HEK293 (cell line): ENCODE results near the gene ERBB2.

Experiments used
- CTCF ChIA-PET: fragments of 350-600 bp; formaldehyde crosslinking; extraction: SDS; loops from one replicate; lab custom pipeline; 2021; ENCODE audit warnings: antibody characterized with exemption; lab: Yijun Ruan, JAX
- POLR2A ChIA-PET: fragments of 300-600 bp; formaldehyde crosslinking; extraction: SDS; loops from one replicate; lab custom pipeline; 2020; ENCODE audit warnings: antibody characterized with exemption, inconsistent platforms; lab: Yijun Ruan, JAX
- H3K27ac ChIP-seq: fragments of 200-500 bp; sonication (Bioruptor generic); 2 replicates; pipeline ENCODE4 v1.5.1; 2014; ENCODE audit warnings: low read depth, low read length, control low read depth, inconsistent platforms; ENCODE audit errors: extremely low read depth
- H3K36me3 ChIP-seq, 2 experiments: fragments of 200-500 bp in 1 of 2; sonication (Bioruptor generic) in 1 of 2; 1 replicate in 1 of 2; 2 replicates in 1 of 2; pipeline ENCODE4 v1.5.1; 2014 to 2017; ENCODE audit warnings: inconsistent platforms in 2 of 2, low read length in 2 of 2; ENCODE audit not compliant: control insufficient read depth in 2 of 2, insufficient read depth in 1 of 2
- H3K4me1 ChIP-seq: fragments of 200-500 bp; sonication (Bioruptor generic); 2 replicates; pipeline ENCODE4 v1.5.1; 2014; ENCODE audit warnings: mild to moderate bottlenecking, low read length, inconsistent platforms; ENCODE audit not compliant: control insufficient read depth, insufficient read depth
- H3K4me3 ChIP-seq: 2 replicates; pipeline ENCODE4 v1.5.1; 2011; ENCODE audit warnings: low read depth, mild to moderate bottlenecking, control low read depth, low read length, moderate library complexity
- H3K9me3 ChIP-seq: fragments of 200-500 bp; sonication (Bioruptor generic); 2 replicates; pipeline ENCODE4 v1.5.1; 2014; ENCODE audit warnings: low read depth, low read length, inconsistent platforms; ENCODE audit not compliant: control insufficient read depth, insufficient read depth
- GLIS2 ChIP-seq: fragments of 450-650 bp; formaldehyde crosslinking; IDR thresholded peaks from 2 replicates; pipeline ENCODE4 v1.5.1; 2016; ENCODE audit warnings: missing biosample characterization, missing genetic modification characterization
- HOXC10 ChIP-seq: sonication (generic); formaldehyde crosslinking; IDR thresholded peaks from 2 replicates; pipeline ENCODE4 v1.8.1; 2023; ENCODE audit warnings: mild to moderate bottlenecking, missing genetic modification reagents
- KLF1 ChIP-seq: fragments of 450-650 bp; formaldehyde crosslinking; IDR thresholded peaks from 2 replicates; pipeline ENCODE4 v1.5.1; 2016; ENCODE audit warnings: missing biosample characterization, missing genetic modification characterization
- KLF10 ChIP-seq: fragments of 450-650 bp; IDR thresholded peaks from 2 replicates; pipeline ENCODE4 v1.5.1; 2018; ENCODE audit warnings: missing biosample characterization, mild to moderate bottlenecking, missing genetic modification characterization
- KLF16 ChIP-seq: fragments of 450-650 bp; formaldehyde crosslinking; IDR thresholded peaks from 2 replicates; pipeline ENCODE4 v1.5.1; 2017; ENCODE audit warnings: missing biosample characterization, missing genetic modification characterization
- KLF7 ChIP-seq: fragments of 450-650 bp; formaldehyde crosslinking; IDR thresholded peaks from 2 replicates; pipeline ENCODE4 v1.5.1; 2016; ENCODE audit warnings: missing biosample characterization, missing genetic modification characterization, borderline replicate concordance
- OVOL3 ChIP-seq: fragments of 450-650 bp; formaldehyde crosslinking; IDR thresholded peaks from 2 replicates; pipeline ENCODE4 v1.5.1; 2016; ENCODE audit warnings: missing biosample characterization, missing genetic modification characterization
- REST ChIP-seq: fragments of 450-650 bp; formaldehyde crosslinking; IDR thresholded peaks from 2 replicates; pipeline ENCODE4 v1.5.1; 2016; ENCODE audit warnings: missing biosample characterization, missing genetic modification characterization
- YY2 ChIP-seq: fragments of 450-650 bp; formaldehyde crosslinking; IDR thresholded peaks from 2 replicates; pipeline ENCODE4 v1.5.1; 2016; ENCODE audit warnings: missing biosample characterization, missing genetic modification characterization
- ZBTB11 ChIP-seq: fragments of 450-650 bp; formaldehyde crosslinking; conservative IDR thresholded peaks from 2 replicates; pipeline ENCODE4 v1.5.1; 2016; ENCODE audit warnings: low read depth, missing biosample characterization, missing genetic modification characterization
- ZBTB17 ChIP-seq: fragments of 450-650 bp; formaldehyde crosslinking; IDR thresholded peaks from 2 replicates; pipeline ENCODE4 v1.5.1; 2016; ENCODE audit warnings: missing biosample characterization, missing genetic modification characterization
- ZEB2 ChIP-seq: fragments of 450-650 bp; formaldehyde crosslinking; IDR thresholded peaks from 2 replicates; pipeline ENCODE4 v1.5.1; 2016; ENCODE audit warnings: missing biosample characterization, missing genetic modification characterization
- ZFP3 ChIP-seq: fragments of 450-650 bp; formaldehyde crosslinking; IDR thresholded peaks from 2 replicates; pipeline ENCODE4 v1.5.1; 2016; ENCODE audit warnings: low read depth, missing biosample characterization, missing genetic modification characterization
- ZNF16 ChIP-seq: fragments of 450-650 bp; formaldehyde crosslinking; IDR thresholded peaks from 2 replicates; pipeline ENCODE4 v1.5.1; 2016; ENCODE audit warnings: low read depth, missing biosample characterization, missing genetic modification characterization
- ZNF18 ChIP-seq: fragments of 450-650 bp; formaldehyde crosslinking; IDR thresholded peaks from 2 replicates; pipeline ENCODE4 v1.5.1; 2016; ENCODE audit warnings: missing biosample characterization, missing genetic modification characterization
- ZNF202 ChIP-seq: fragments of 450-650 bp; formaldehyde crosslinking; IDR thresholded peaks from 2 replicates; pipeline ENCODE4 v1.5.1; 2016; ENCODE audit warnings: missing biosample characterization, missing genetic modification characterization, borderline replicate concordance
- ZNF211 ChIP-seq: fragments of 450-650 bp; formaldehyde crosslinking; IDR thresholded peaks from 2 replicates; pipeline ENCODE4 v1.5.1; 2016; ENCODE audit warnings: low read depth, missing biosample characterization, missing genetic modification characterization
- ZNF398 ChIP-seq: fragments of 450-650 bp; formaldehyde crosslinking; IDR thresholded peaks from 2 replicates; pipeline ENCODE4 v1.5.1; 2017; ENCODE audit warnings: missing biosample characterization, missing genetic modification characterization
- ZNF596 ChIP-seq: fragments of 450-650 bp; IDR thresholded peaks from 2 replicates; pipeline ENCODE4 v1.5.0; 2018; ENCODE audit warnings: missing biosample characterization, mild to moderate bottlenecking, missing genetic modification characterization, moderate library complexity
- ZNF626 ChIP-seq: fragments of 450-650 bp; sonication (Bioruptor Pico); formaldehyde crosslinking; IDR thresholded peaks from 2 replicates; pipeline ENCODE4 v1.5.1; 2018; ENCODE audit warnings: missing biosample characterization, missing genetic modification characterization, inconsistent platforms
- ZNF785 ChIP-seq: fragments of 450-650 bp; formaldehyde crosslinking; IDR thresholded peaks from 2 replicates; pipeline ENCODE4 v1.5.1; 2016; ENCODE audit warnings: missing biosample characterization, missing genetic modification characterization
- ZSCAN5A ChIP-seq: fragments of 450-650 bp; formaldehyde crosslinking; IDR thresholded peaks from 2 replicates; pipeline ENCODE4 v1.5.1; 2016; ENCODE audit warnings: missing biosample characterization, missing genetic modification characterization
- TF ChIP-seq, protein P1 (sequence below): fragments of 450-650 bp; formaldehyde crosslinking; IDR thresholded peaks from 2 replicates; pipeline ENCODE4 v1.5.1; 2016; ENCODE audit warnings: missing biosample characterization, missing genetic modification characterization
- TF ChIP-seq, protein P2 (sequence below): fragments of 450-650 bp; formaldehyde crosslinking; IDR thresholded peaks from 2 replicates; pipeline ENCODE4 v1.5.1; 2016; ENCODE audit warnings: missing biosample characterization, missing genetic modification characterization

ERBB2 gene

DNA sequence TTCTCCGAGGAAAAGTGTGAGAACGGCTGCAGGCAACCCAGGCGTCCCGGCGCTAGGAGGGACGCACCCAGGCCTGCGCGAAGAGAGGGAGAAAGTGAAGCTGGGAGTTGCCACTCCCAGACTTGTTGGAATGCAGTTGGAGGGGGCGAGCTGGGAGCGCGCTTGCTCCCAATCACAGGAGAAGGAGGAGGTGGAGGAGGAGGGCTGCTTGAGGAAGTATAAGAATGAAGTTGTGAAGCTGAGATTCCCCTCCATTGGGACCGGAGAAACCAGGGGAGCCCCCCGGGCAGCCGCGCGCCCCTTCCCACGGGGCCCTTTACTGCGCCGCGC lies at the start of gene ERBB2:
ERBB2 (plus strand) TSS at position 247 of the 330 bp plus-strand sequence. CDS start 175 bp downstream, outside the sequence.
- H3K4me3 ChIP-seq = peak within 1 kb of the TSS; percentile 81
- CTCF ChIA-PET = interaction anchor here (0.6 to 3.5 kb wide), 10 partner anchors 11 to 259 kb away, joined by 3 to 22 read pairs (median 5); partner anchors contain the start of genes MIEN1 and PGAP3
- H3K36me3 ChIP-seq = peaks cover 0 to 31% of the 10 kb centered on the region in 2 experiments; a peak in 1 of 3 replicates
- no peaks in the 10 kb centered on the region for H3K9me3 ChIP-seq
- POLR2A ChIA-PET = interaction anchor here (0.7 to 2.4 kb wide), 25 partner anchors 8 to 413 kb away, joined by 3 to 42 read pairs (median 5); partner anchors contain the start of genes LRRC3C, MIEN1, ORMDL3 and PGAP3
- peaks cover 13% of the 10 kb centered on the region; the same call in 1 of the 2 replicates for H3K4me1 ChIP-seq
- peak within 1 kb of the TSS; percentile 68; the same call in 1 of the 2 replicates for H3K27ac ChIP-seq
- TF ChIP-seq, protein P1, sequence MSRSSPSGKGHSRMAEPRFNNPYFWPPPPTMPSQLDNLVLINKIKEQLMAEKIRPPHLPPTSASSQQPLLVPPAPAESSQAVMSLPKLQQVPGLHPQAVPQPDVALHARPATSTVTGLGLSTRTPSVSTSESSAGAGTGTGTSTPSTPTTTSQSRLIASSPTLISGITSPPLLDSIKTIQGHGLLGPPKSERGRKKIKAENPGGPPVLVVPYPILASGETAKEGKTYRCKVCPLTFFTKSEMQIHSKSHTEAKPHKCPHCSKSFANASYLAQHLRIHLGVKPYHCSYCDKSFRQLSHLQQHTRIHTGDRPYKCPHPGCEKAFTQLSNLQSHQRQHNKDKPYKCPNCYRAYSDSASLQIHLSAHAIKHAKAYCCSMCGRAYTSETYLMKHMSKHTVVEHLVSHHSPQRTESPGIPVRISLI (tag by site-specific recombination) = no peak
- TF ChIP-seq HOXC10 (CRISPR knock-in tag) (no peak), ZBTB11 (tag by site-specific recombination) (no peak), ZNF785 (tag by site-specific recombination) (no peak), ZNF211 (tag by site-specific recombination) (no peak), ZNF398 (peak; percentile 61; the same call in 1 of the 2 replicates), ZNF596 (tag by site-specific recombination) (no peak), ZNF626 (no peak), ZNF16 (tag by site-specific recombination) (no peak), ZNF202 (tag by site-specific recombination) (no peak), KLF7 (tag by site-specific recombination) (peak; percentile 64; the same call in 1 of the 2 replicates), ZNF18 (tag by site-specific recombination) (no peak), ZFP3 (tag by site-specific recombination) (no peak), REST (no peak), OVOL3 (tag by site-specific recombination) (no peak), ZBTB17 (peak; percentile 23; the same call in 1 of the 2 replicates), ZEB2 (tag by site-specific recombination) (no peak), KLF1 (tag by site-specific recombination) (peak; percentile 14; the same call in 1 of the 2 replicates), KLF16 (tag by site-specific recombination) (no peak), YY2 (tag by site-specific recombination) (no peak), GLIS2 (tag by site-specific recombination) (peak; percentile 53), KLF10 (tag by site-specific recombination) (no peak), ZSCAN5A (tag by site-specific recombination) (no peak)
- TF ChIP-seq, protein P2, sequence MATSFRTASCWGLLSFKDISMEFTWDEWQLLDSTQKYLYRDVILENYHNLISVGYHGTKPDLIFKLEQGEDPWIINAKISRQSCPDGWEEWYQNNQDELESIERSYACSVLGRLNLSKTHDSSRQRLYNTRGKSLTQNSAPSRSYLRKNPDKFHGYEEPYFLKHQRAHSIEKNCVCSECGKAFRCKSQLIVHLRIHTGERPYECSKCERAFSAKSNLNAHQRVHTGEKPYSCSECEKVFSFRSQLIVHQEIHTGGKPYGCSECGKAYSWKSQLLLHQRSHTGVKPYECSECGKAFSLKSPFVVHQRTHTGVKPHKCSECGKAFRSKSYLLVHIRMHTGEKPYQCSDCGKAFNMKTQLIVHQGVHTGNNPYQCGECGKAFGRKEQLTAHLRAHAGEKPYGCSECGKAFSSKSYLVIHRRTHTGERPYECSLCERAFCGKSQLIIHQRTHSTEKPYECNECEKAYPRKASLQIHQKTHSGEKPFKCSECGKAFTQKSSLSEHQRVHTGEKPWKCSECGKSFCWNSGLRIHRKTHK (tag by site-specific recombination) = no peak
